ENCODE data around the gene THSD4.

GRCh38 chr15:71530116-71530515, 414.8 kb downstream of the THSD4 start:
- no peak for TF ChIP-seq CTCF (IDR thresholded peaks at IDR 0.05; ENCODE audit: insufficient read depth, low read depth, low read length)
- no peak for TF ChIP-seq EZH2 (IDR thresholded peaks at IDR 0.05; ENCODE audit: insufficient read depth, low read length)
